B cell (primary cell): ENCODE data around the gene PSMG2. TPM values are rescaled to one million over a fixed set of nuclear protein-coding genes. Genes with fewer than 3 reads are reported as not detected.
A peak's percentile ranks its signal among the peaks of the same experiment; 100 is the strongest.

Experiments used
- ATAC-seq: fragments of 200-7000 bp; cut with Tn5 transposase; one replicate; pipeline ENCODE4 v1.10.0; 2021; ENCODE audit warnings: low read depth, mild to moderate bottlenecking, moderate number of reproducible peaks, moderate library complexity
- CTCF ChIA-PET: fragments of 350-600 bp; sonication (Branson Sonifier 250); formaldehyde crosslinking; loops from one replicate; lab custom pipeline; 2021; ENCODE audit warnings: antibody characterized with exemption, inconsistent platforms; lab: Charles Lee
- POLR2A ChIA-PET: fragments of 350-600 bp; sonication (Branson Sonifier 250); formaldehyde crosslinking; loops from one replicate; lab custom pipeline; 2021; ENCODE audit warnings: antibody characterized with exemption; lab: Charles Lee
- DNase-seq: peaks from one replicate; pipeline ENCODE4 v3.0.0; 2013
- H2AFZ ChIP-seq: 2 replicates; pipeline ENCODE4 v1.6.1; 2012; ENCODE audit warnings: mild to moderate bottlenecking, low read depth, low read length; ENCODE audit not compliant: insufficient read depth, poor library complexity, severe bottlenecking
- H3K27ac ChIP-seq, 2 donors: 1 replicate in 1 of 2; 2 replicates in 1 of 2; pipeline ENCODE4 v1.5.1; 2012 to 2013; ENCODE audit warnings: low read length in 2 of 2, mild to moderate bottlenecking in 2 of 2, moderate library complexity in 1 of 2
- H3K27me3 ChIP-seq, 4 experiments: fragments of 200-600 bp in 1 of 4; sonication (generic) in 1 of 4; replicated peaks in 1 of 4; 1 replicate in 2 of 4; 2 replicates in 2 of 4; pipeline versions ENCODE4 v1.6.1 to v1.7.0; 2013 to 2016; ENCODE audit warnings: low read length in 3 of 4, mild to moderate bottlenecking in 2 of 4, mixed read lengths in 1 of 4, moderate library complexity in 1 of 4; ENCODE audit not compliant: insufficient read depth in 4 of 4, control insufficient read depth in 3 of 4; ENCODE audit errors: control extremely low read depth in 1 of 4
- H3K36me3 ChIP-seq, 2 experiments: replicated peaks in 1 of 2; 1 replicate in 1 of 2; 2 replicates in 1 of 2; pipeline versions ENCODE4 v1.6.1 to v1.7.1; 2013; ENCODE audit warnings: low read length in 1 of 2; ENCODE audit not compliant: insufficient read depth in 2 of 2, control insufficient read depth in 1 of 2; ENCODE audit errors: control extremely low read depth in 1 of 2, extremely low read depth in 1 of 2
- H3K4me1 ChIP-seq, 2 donors: fragments of 200-600 bp in 1 of 2; sonication (generic) in 1 of 2; 1 replicate in 1 of 2; 2 replicates in 1 of 2; pipeline versions ENCODE4 v1.5.1 to v1.6.1; 2013 to 2017; ENCODE audit warnings: low read length in 2 of 2; ENCODE audit not compliant: control insufficient read depth in 2 of 2, insufficient read depth in 2 of 2
- H3K4me2 ChIP-seq: replicated peaks from 2 replicates; pipeline ENCODE3; 2012; ENCODE audit warnings: mild to moderate bottlenecking, low read depth, low read length; ENCODE audit not compliant: poor library complexity, severe bottlenecking
- H3K4me3 ChIP-seq, 5 experiments: fragments of 200-600 bp in 1 of 5; sonication (generic) in 1 of 5; 1 replicate in 3 of 5; 2 replicates in 2 of 5; pipeline versions ENCODE4 v1.5.1 to v1.7.0; 2011 to 2016; ENCODE audit warnings: low read length in 4 of 5, mild to moderate bottlenecking in 4 of 5, low read depth in 2 of 5, control low read depth in 1 of 5, moderate library complexity in 1 of 5; ENCODE audit not compliant: insufficient read depth in 1 of 5; ENCODE audit errors: control extremely low read depth in 1 of 5, extremely low read depth in 1 of 5
- H3K79me2 ChIP-seq: fragments of 200-600 bp; sonication (generic); one replicate; pipeline ENCODE4 v1.6.0; 2016; ENCODE audit warnings: low read length; ENCODE audit not compliant: control insufficient read depth, insufficient read depth
- H3K9ac ChIP-seq: fragments of 200-600 bp; sonication (generic); 2 replicates; pipeline ENCODE4 v1.6.1; 2017; ENCODE audit warnings: mild to moderate bottlenecking, low read length, moderate library complexity
- H3K9me3 ChIP-seq, 3 donors: one replicate each; pipeline versions ENCODE4 v1.6.1 to v1.7.1; 2013; ENCODE audit warnings: low read length in 2 of 3; ENCODE audit not compliant: control insufficient read depth in 2 of 3, insufficient read depth in 1 of 3; ENCODE audit errors: control extremely low read depth in 1 of 3
- H4K20me1 ChIP-seq: 2 replicates; pipeline ENCODE4 v1.6.0; 2012; ENCODE audit warnings: mild to moderate bottlenecking, low read length; ENCODE audit not compliant: insufficient read depth, control insufficient read depth, poor library complexity, severe bottlenecking
- H3K27ac Mint-ChIP-seq: one replicate; pipeline ENCODE4 v1.8.0; 2021; ENCODE audit warnings: mixed read lengths
- H3K27me3 Mint-ChIP-seq: one replicate; pipeline ENCODE4 v1.8.0; 2021; ENCODE audit warnings: mixed read lengths
- H3K4me1 Mint-ChIP-seq: one replicate; pipeline ENCODE4 v1.8.0; 2021; ENCODE audit warnings: mixed read lengths
- H3K4me3 Mint-ChIP-seq: one replicate; pipeline ENCODE4 v1.8.0; 2021; ENCODE audit warnings: mixed read lengths
- H3K9me3 Mint-ChIP-seq: one replicate; pipeline ENCODE4 v1.8.0; 2022; ENCODE audit warnings: mixed read lengths; ENCODE audit not compliant: insufficient read depth
- EZH2 ChIP-seq: IDR thresholded peaks from 2 replicates; pipeline ENCODE4 v1.6.1; 2012; ENCODE audit warnings: borderline replicate concordance, low read depth, mild to moderate bottlenecking, moderate library complexity, low read length; ENCODE audit not compliant: insufficient read depth, poor library complexity, severe bottlenecking
- WGBS: methylation state at CpG from one replicate; pipeline ENCODE4 v1.1.5; 2013; ENCODE audit warnings: missing lambda C conversion rate; ENCODE audit not compliant: insufficient coverage; 5-methylcytosine and 5-hydroxymethylcytosine counted together
- intact Hi-C: fragments of 100-400 bp; cut with micrococcal nuclease; formaldehyde crosslinking; loops from one replicate; pipeline ENCODE4 v1.10.0; 2022
- polyA plus RNA-seq: library from polyadenylated mRNA; depleted of rRNA; stranded (reverse); fragments of >200 nt; gene quantifications from 2 replicates; pipeline ENCODE4 v1.2.3, GENCODE V29; 2012
- total RNA-seq, 2 donors: library from RNA; stranded (reverse); fragments of 120-200 nt in 1 of 2; gene quantifications; 1 replicate in 1 of 2; 2 replicates in 1 of 2; pipeline versions ENCODE4 v1.2.3 to v1.2.4, GENCODE V29; 2013 to 2022
- TF ChIP-seq, protein P1 (sequence below): fragments of 200-600 bp; IDR thresholded peaks from one replicate; pipeline ENCODE4 v1.8.0; 2022; ENCODE audit warnings: antibody characterized with exemption, mild to moderate bottlenecking

Gene PSMG2
- total and polyA plus RNA-seq, 2 donors (not counting 1 experiment from before 2014, with no cell fraction given): 31.8 to 64.1 TPM

DNA sequence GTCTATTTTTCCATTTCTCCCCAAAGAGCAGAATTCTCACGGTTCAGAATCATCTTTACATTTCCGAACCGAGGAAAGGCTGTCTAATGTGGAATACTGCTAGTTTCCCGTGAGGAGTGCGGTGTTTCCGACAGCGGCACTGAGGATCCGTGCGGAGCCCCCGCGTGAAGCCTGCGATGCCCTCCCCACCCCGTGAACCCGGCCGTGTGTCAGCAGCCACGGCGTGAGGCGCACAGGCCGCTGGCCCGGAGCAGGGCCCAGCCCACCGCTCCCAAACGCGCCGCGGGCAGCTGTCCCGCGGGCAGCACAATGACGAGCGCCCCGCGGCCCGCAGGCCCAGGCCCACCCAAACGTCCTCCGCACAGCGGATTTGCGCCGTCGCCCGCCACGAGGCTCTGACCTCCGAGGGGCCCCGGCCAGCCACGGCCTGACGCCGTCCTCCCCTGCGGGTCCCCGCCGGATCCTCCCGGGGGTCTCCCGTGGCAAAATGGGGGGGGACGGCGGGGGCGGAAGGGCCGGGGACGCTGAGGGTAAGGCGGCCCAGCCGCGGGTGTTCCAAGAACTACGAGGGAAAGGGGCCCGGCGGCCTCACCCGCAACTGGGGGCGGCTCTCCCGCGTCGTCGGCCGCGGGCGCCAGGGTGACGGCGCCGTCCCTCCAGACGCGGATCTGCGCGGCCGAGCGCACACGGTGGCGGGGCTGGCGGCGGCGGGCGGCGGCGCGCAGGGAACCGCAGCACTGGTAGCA is 45.7 kb upstream of the PSMG2 start:
- peaks cover 33% of the 10 kb centered on the region for H3K27me3 Mint-ChIP-seq
- DNase-seq (peak; percentile 39), ATAC-seq (peak; percentile 38)
- intact Hi-C loops: loop anchor here (2.0 to 5.0 kb wide), 2 partner anchors 46 to 720 kb away; partner anchors contain the start of genes CEP76 and PSMG2
- Histone ChIP-seq H3K27ac (no peak overlapping the region), H3K27me3 (peaks cover 0 to 36% (median 5%) of the 10 kb centered on the region in 4 experiments), H3K9me3 (peaks cover 0 to 1% (median 0%) of the 10 kb centered on the region in 3 donors), H3K79me2 (no peaks in the 10 kb centered on the region), H3K4me2 (peak overlapping the region; percentile 96), H3K9ac (peak overlapping the region; percentile 62), H2AFZ (peak overlapping the region; percentile 84), H3K4me1 (peaks cover 9 to 11% of the 10 kb centered on the region in 2 donors), H4K20me1 (no peaks in the 10 kb centered on the region), H3K36me3 (no peaks in the 10 kb centered on the region), H3K4me3 (peak overlapping the region in 4 of 5 experiments; percentile 25 to 67 (median 56))
- H3K9me3 Mint-ChIP-seq: no peaks in the 10 kb centered on the region
- peak overlapping the region; percentile 75 for H3K4me3 Mint-ChIP-seq
- no peak overlapping the region for H3K27ac Mint-ChIP-seq
- H3K4me1 Mint-ChIP-seq: peaks cover 11% of the 10 kb centered on the region
- TF ChIP-seq EZH2: no peak
- TF ChIP-seq, protein P1, sequence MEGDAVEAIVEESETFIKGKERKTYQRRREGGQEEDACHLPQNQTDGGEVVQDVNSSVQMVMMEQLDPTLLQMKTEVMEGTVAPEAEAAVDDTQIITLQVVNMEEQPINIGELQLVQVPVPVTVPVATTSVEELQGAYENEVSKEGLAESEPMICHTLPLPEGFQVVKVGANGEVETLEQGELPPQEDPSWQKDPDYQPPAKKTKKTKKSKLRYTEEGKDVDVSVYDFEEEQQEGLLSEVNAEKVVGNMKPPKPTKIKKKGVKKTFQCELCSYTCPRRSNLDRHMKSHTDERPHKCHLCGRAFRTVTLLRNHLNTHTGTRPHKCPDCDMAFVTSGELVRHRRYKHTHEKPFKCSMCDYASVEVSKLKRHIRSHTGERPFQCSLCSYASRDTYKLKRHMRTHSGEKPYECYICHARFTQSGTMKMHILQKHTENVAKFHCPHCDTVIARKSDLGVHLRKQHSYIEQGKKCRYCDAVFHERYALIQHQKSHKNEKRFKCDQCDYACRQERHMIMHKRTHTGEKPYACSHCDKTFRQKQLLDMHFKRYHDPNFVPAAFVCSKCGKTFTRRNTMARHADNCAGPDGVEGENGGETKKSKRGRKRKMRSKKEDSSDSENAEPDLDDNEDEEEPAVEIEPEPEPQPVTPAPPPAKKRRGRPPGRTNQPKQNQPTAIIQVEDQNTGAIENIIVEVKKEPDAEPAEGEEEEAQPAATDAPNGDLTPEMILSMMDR: no peak
- CTCF ChIA-PET: interaction anchor here (7.1 kb wide), 1 partner anchor 265 kb away, joined by 111 read pairs; no protein-coding TSS in a partner anchor
- 2% methylated on average over 88 of the region's 89 CpGs for WGBS
- POLR2A ChIA-PET: no interaction called here
